Measurements from ENCODE around the gene SGK1.

GRCh38 chr6:134169871-134170486 is 147.9 kb downstream of the SGK1 start:
- TF ChIP-seq CTCF (IDR thresholded peaks at IDR 0.05) = no peak
- no peak for TF ChIP-seq EZH2 (IDR thresholded peaks at IDR 0.05)
- TF ChIP-seq EZH2phosphoT487 (IDR thresholded peaks at IDR 0.05) = no peak
